Progenitor cell of endocrine pancreas (in vitro differentiated cells): ENCODE measurements around the gene RNF19B. TPM values are rescaled to one million over a fixed set of nuclear protein-coding genes. Genes with fewer than 3 reads are reported as not detected.

ENCODE experiments used
- DNase-seq: peaks from one replicate; pipeline ENCODE4 v3.0.0; 2021; ENCODE audit warnings: low spot score; ENCODE audit not compliant: unreplicated experiment
- H3K27ac Mint-ChIP-seq: 2 replicates; pipeline ENCODE4 v1.8.0; 2021; ENCODE audit warnings: mild to moderate bottlenecking, moderate library complexity, mixed read lengths
- H3K27me3 Mint-ChIP-seq: 2 replicates; pipeline ENCODE4 v1.8.0; 2021; ENCODE audit warnings: mixed read lengths
- H3K36me3 Mint-ChIP-seq: 2 replicates; pipeline ENCODE4 v1.8.0; 2022; ENCODE audit warnings: mixed read lengths; ENCODE audit not compliant: insufficient read depth
- H3K4me1 Mint-ChIP-seq: 2 replicates; pipeline ENCODE4 v1.8.0; 2021; ENCODE audit warnings: low read depth, mixed read lengths
- H3K4me3 Mint-ChIP-seq: 2 replicates; pipeline ENCODE4 v1.8.0; 2021; ENCODE audit warnings: low read depth, mild to moderate bottlenecking, moderate library complexity, mixed read lengths
- H3K9me3 Mint-ChIP-seq: 2 replicates; pipeline ENCODE4 v1.8.0; 2021; ENCODE audit warnings: low read depth, mixed read lengths
- CTCF ChIP-seq: fragments of 200-600 bp; sonication (generic); IDR thresholded peaks from one replicate; pipeline ENCODE4 v1.5.0; 2021; ENCODE audit warnings: antibody characterized with exemption, mild to moderate bottlenecking; ENCODE audit not compliant: unreplicated experiment
- total RNA-seq: library from RNA; stranded (reverse); gene quantifications from 2 replicates; pipeline ENCODE4 v1.2.1, GENCODE V29; 2021

The RNF19B gene
- total RNA-seq, 1 donor from 2014 or later = 14.2 TPM

GRCh38 chr1:32971576-32971975, 7.0 kb upstream of the RNF19B start:
- Mint-ChIP-seq H3K4me3 (peak overlapping the region; percentile 72), H3K4me1 (peaks cover 2% of the 10 kb centered on the region), H3K27me3 (peaks cover 43% of the 10 kb centered on the region)

GRCh38 chr1:32971156-32971555, 6.5 kb upstream of the RNF19B start:
- peaks cover 2% of the 10 kb centered on the region for H3K4me1 Mint-ChIP-seq
- no peak for DNase-seq
- no peaks in the 10 kb centered on the region for H3K9me3 Mint-ChIP-seq
- H3K36me3 Mint-ChIP-seq = peaks cover 2% of the 10 kb centered on the region
- H3K4me3 Mint-ChIP-seq = no peak overlapping the region
- H3K27me3 Mint-ChIP-seq = peaks cover 43% of the 10 kb centered on the region
- no peak for TF ChIP-seq CTCF
- no peak overlapping the region for H3K27ac Mint-ChIP-seq

More at GRCh38 chr1:32971576-32971975, 7.0 kb upstream of the RNF19B start:
- no peak for DNase-seq
- H3K9me3 Mint-ChIP-seq = no peaks in the 10 kb centered on the region
- H3K27ac Mint-ChIP-seq = no peak overlapping the region
- no peak for TF ChIP-seq CTCF
- H3K36me3 Mint-ChIP-seq = peaks cover 2% of the 10 kb centered on the region

- DNase-seq = no peak
- Mint-ChIP-seq H3K4me3 (no peak overlapping the region), H3K9me3 (no peaks in the 10 kb centered on the region), H3K27ac (no peak overlapping the region), H3K27me3 (peaks cover 43% of the 10 kb centered on the region), H3K36me3 (no peaks in the 10 kb centered on the region), H3K4me1 (peaks cover 2% of the 10 kb centered on the region)
- no peak for TF ChIP-seq CTCF
These were observed 5.0 kb upstream of the RNF19B start for GRCh38 chr1:32969566-32969965.

- Mint-ChIP-seq H3K4me1 (peaks cover 6% of the 10 kb centered on the region), H3K4me3 (no peak overlapping the region), H3K36me3 (no peaks in the 10 kb centered on the region), H3K9me3 (no peaks in the 10 kb centered on the region), H3K27me3 (peaks cover 43% of the 10 kb centered on the region), H3K27ac (no peak overlapping the region)
- DNase-seq = no peak
- TF ChIP-seq CTCF = no peak
These were observed 3.4 kb upstream of the RNF19B start for GRCh38 chr1:32967888-32968568.

- H3K4me1 Mint-ChIP-seq = peaks cover 12% of the 10 kb centered on the region
- H3K4me3 Mint-ChIP-seq = no peak overlapping the region
- no peaks in the 10 kb centered on the region for H3K36me3 Mint-ChIP-seq
- H3K27ac Mint-ChIP-seq = no peak overlapping the region
- TF ChIP-seq CTCF = no peak
- no peak for DNase-seq
- peaks cover 35% of the 10 kb centered on the region for H3K27me3 Mint-ChIP-seq
- H3K9me3 Mint-ChIP-seq = no peaks in the 10 kb centered on the region
These were observed 2.3 kb upstream of the RNF19B start for GRCh38 chr1:32966900-32967299.
